Breast epithelium (tissue), 3 donors: ENCODE data around the gene FAM222A.
"Not testable (repeated sequence)": the region's sequence is repeated elsewhere in the genome, so short reads cannot be mapped to it uniquely, and the experiment has no call there.

Experiments used
- CTCF ChIP-seq, 3 donors: fragments of 450-650 bp; IDR thresholded peaks; one replicate each; pipeline ENCODE4 v1.5.1; 2016 to 2017; ENCODE audit warnings: antibody characterized with exemption in 3 of 3, mild to moderate bottlenecking in 3 of 3, moderate library complexity in 3 of 3
- POLR2A ChIP-seq: fragments of 450-650 bp; IDR thresholded peaks from one replicate; pipeline ENCODE4 v1.6.1; 2016; ENCODE audit warnings: antibody characterized with exemption, mild to moderate bottlenecking, moderate library complexity
- POLR2AphosphoS5 ChIP-seq, 3 donors: sonication (generic); formaldehyde crosslinking; IDR thresholded peaks; one replicate each; pipeline ENCODE4 v1.6.1; 2017; ENCODE audit warnings: antibody characterized with exemption in 3 of 3

DNA sequence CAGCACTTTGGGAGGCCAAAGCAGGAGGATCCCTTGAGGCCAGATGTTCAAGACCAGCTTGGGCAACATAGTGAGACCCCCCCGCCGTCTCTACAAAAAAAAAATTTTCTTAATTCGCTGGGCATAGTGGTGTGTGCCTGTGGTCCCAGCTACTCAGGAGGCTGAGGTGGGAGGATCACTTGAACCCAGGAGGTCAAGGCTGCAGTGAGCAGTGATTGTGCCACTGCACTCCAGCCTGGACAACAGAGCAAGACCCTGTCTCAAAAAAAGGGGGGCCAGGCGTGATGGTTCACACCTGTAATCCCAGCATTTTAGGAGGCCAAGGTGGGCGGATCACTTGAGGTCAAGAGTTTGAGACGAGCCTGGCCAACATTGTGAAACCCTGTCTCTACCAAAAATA lies 19.0 kb upstream of the FAM222A start:
- not testable (repeated sequence) for TF ChIP-seq CTCF (IDR thresholded peaks at IDR 0.05); POLR2AphosphoS5 (IDR thresholded peaks at IDR 0.05); POLR2A
